Measurements from ENCODE around the gene CSAD.
"Not testable (repeated sequence)": the region's sequence is repeated elsewhere in the genome, so short reads cannot be mapped to it uniquely, and the experiment has no call there.

Gene CSAD

GRCh38 chr12:53143355-53143754 is 37.4 kb downstream of the CSAD start:
- no peak for DNase-seq

GRCh38 chr12:53133722-53134121 is 47.0 kb downstream of the CSAD start:
- DNase-seq = no peak

GRCh38 chr12:53131844-53132243 is 48.9 kb downstream of the CSAD start:
- no peak for DNase-seq

- no peak for DNase-seq
Measured at GRCh38 chr12:53128780-53129569, 51.8 kb downstream of the CSAD start.

GRCh38 chr12:53127169-53127568 is 53.6 kb downstream of the CSAD start:
- DNase-seq = no peak

- DNase-seq = no peak
Measured at GRCh38 chr12:53124352-53124723, 56.4 kb downstream of the CSAD start.

- no peak for DNase-seq
Measured at GRCh38 chr12:53123578-53124351, 57.0 kb downstream of the CSAD start.

GRCh38 chr12:53122961-53123468 is 57.7 kb downstream of the CSAD start:
- DNase-seq = no peak

GRCh38 chr12:53120685-53121525 is 59.8 kb downstream of the CSAD start:
- DNase-seq = no peak

GRCh38 chr12:53118751-53119300 is 61.9 kb downstream of the CSAD start:
- no peak for DNase-seq

GRCh38 chr12:53115891-53116648 is 64.7 kb downstream of the CSAD start:
- DNase-seq = no peak

- DNase-seq = no peak
Measured at GRCh38 chr12:53115112-53115890, 65.4 kb downstream of the CSAD start.

- DNase-seq = no peak
Measured at GRCh38 chr12:53113951-53114350, 66.8 kb downstream of the CSAD start.

GRCh38 chr12:53113136-53113705 is 67.5 kb downstream of the CSAD start:
- no peak for DNase-seq

- DNase-seq = not testable (repeated sequence)
Measured at GRCh38 chr12:53112431-53112830, 68.3 kb downstream of the CSAD start.
